ENCODE measurements around the gene SIGLEC15. TPM values are rescaled to one million over a fixed set of nuclear protein-coding genes. Genes with fewer than 3 reads are reported as not detected.

Gene SIGLEC15
- total RNA-seq, 1 donor from 2014 or later = not detected

- H3K36me3 Mint-ChIP-seq (ENCODE audit: insufficient read depth) = peaks cover 10% of the 10 kb centered on the region
- H3K4me3 Mint-ChIP-seq (ENCODE audit: low read depth) = no peak overlapping the region
- no peaks in the 10 kb centered on the region for H3K4me1 Mint-ChIP-seq (ENCODE audit: low read depth)
- DNase-seq (ENCODE audit: low spot score, unreplicated experiment) = no peak
- peak overlapping the region; percentile 78 for H3K27ac Mint-ChIP-seq
- no peaks in the 10 kb centered on the region for H3K27me3 Mint-ChIP-seq
- no peak for TF ChIP-seq CTCF (IDR thresholded peaks at IDR 0.05; ENCODE audit: unreplicated experiment)
- no peaks in the 10 kb centered on the region for H3K9me3 Mint-ChIP-seq (ENCODE audit: low read depth)
Observed at GRCh38 chr18:45849529-45849928, 24.1 kb downstream of the SIGLEC15 start.

- Mint-ChIP-seq H3K27me3 (no peaks in the 10 kb centered on the region), H3K27ac (no peak overlapping the region), H3K4me1 (ENCODE audit: low read depth) (no peaks in the 10 kb centered on the region), H3K9me3 (ENCODE audit: low read depth) (no peaks in the 10 kb centered on the region), H3K36me3 (ENCODE audit: insufficient read depth) (peaks cover 11% of the 10 kb centered on the region), H3K4me3 (ENCODE audit: low read depth) (no peak overlapping the region)
- peak; percentile 59 for TF ChIP-seq CTCF (IDR thresholded peaks at IDR 0.05; ENCODE audit: unreplicated experiment)
- DNase-seq (ENCODE audit: low spot score, unreplicated experiment) = no peak
Observed at GRCh38 chr18:45850021-45850420, 24.5 kb downstream of the SIGLEC15 start.

- H3K27ac Mint-ChIP-seq = no peak overlapping the region
Observed at GRCh38 chr18:45851161-45851925, 25.9 kb downstream of the SIGLEC15 start.

GRCh38 chr18:45852631-45853030, 27.2 kb downstream of the SIGLEC15 start:
- TF ChIP-seq CTCF (IDR thresholded peaks at IDR 0.05; ENCODE audit: unreplicated experiment) = no peak
- Mint-ChIP-seq H3K27ac (no peak overlapping the region), H3K4me1 (ENCODE audit: low read depth) (no peaks in the 10 kb centered on the region), H3K4me3 (ENCODE audit: low read depth) (no peak overlapping the region), H3K36me3 (ENCODE audit: insufficient read depth) (peaks cover 19% of the 10 kb centered on the region), H3K27me3 (no peaks in the 10 kb centered on the region), H3K9me3 (ENCODE audit: low read depth) (no peaks in the 10 kb centered on the region)
- DNase-seq (ENCODE audit: low spot score, unreplicated experiment) = no peak

More at GRCh38 chr18:45851161-45851925, 25.9 kb downstream of the SIGLEC15 start:
- peaks cover 18% of the 10 kb centered on the region for H3K36me3 Mint-ChIP-seq (ENCODE audit: insufficient read depth)
- no peak overlapping the region for H3K4me3 Mint-ChIP-seq (ENCODE audit: low read depth)
- H3K4me1 Mint-ChIP-seq (ENCODE audit: low read depth) = no peaks in the 10 kb centered on the region
- no peak for DNase-seq (ENCODE audit: low spot score, unreplicated experiment)
- H3K9me3 Mint-ChIP-seq (ENCODE audit: low read depth) = no peaks in the 10 kb centered on the region
- TF ChIP-seq CTCF (IDR thresholded peaks at IDR 0.05; ENCODE audit: unreplicated experiment) = no peak
- no peaks in the 10 kb centered on the region for H3K27me3 Mint-ChIP-seq

GRCh38 chr18:45854036-45854586, 28.6 kb downstream of the SIGLEC15 start:
- peaks cover 22% of the 10 kb centered on the region for H3K36me3 Mint-ChIP-seq (ENCODE audit: insufficient read depth)
- no peaks in the 10 kb centered on the region for H3K4me1 Mint-ChIP-seq (ENCODE audit: low read depth)
- no peaks in the 10 kb centered on the region for H3K27me3 Mint-ChIP-seq
- no peak overlapping the region for H3K27ac Mint-ChIP-seq
- H3K4me3 Mint-ChIP-seq (ENCODE audit: low read depth) = no peak overlapping the region
- no peaks in the 10 kb centered on the region for H3K9me3 Mint-ChIP-seq (ENCODE audit: low read depth)
- TF ChIP-seq CTCF (IDR thresholded peaks at IDR 0.05; ENCODE audit: unreplicated experiment) = no peak
- no peak for DNase-seq (ENCODE audit: low spot score, unreplicated experiment)

Measured in progenitor cell of endocrine pancreas (in vitro differentiated cells).